ENCODE data around the gene HOXA9.

GRCh38 chr7:27150568-27151340, 14.6 kb downstream of the HOXA9 start:
- TF ChIP-seq CTCF (IDR thresholded peaks at IDR 0.05; ENCODE audit: poor library complexity) (peak; percentile 81), EZH2 (IDR thresholded peaks at IDR 0.05; ENCODE audit: borderline replicate concordance) (no peak), EZH2phosphoT487 (IDR thresholded peaks at IDR 0.05; ENCODE audit: low read depth, severe bottlenecking, unreplicated experiment) (no peak)

Data from hepatocyte (in vitro differentiated cells).